ENCODE results near the gene TGM2.

Gene TGM2

GRCh38 chr20:38152175-38152620 is 12.9 kb downstream of the TGM2 start:
- TF ChIP-seq TCF4 (CRISPR knock-in tag; IDR thresholded peaks at IDR 0.05; ENCODE audit: borderline replicate concordance) (peak; percentile 65; the same call in 1 of the 2 replicates), TSHZ2 (CRISPR knock-in tag; IDR thresholded peaks at IDR 0.05) (peak; percentile 15; the same call in 1 of the 2 replicates), ISL1 (CRISPR knock-in tag; IDR thresholded peaks at IDR 0.05) (peak; percentile 63), ZNF8 (CRISPR knock-in tag; IDR thresholded peaks at IDR 0.05) (0 out of 2 replicates have a peak, but pooled peaks have one; percentile 10), SNAI2 (CRISPR knock-in tag; IDR thresholded peaks at IDR 0.05) (peak; percentile 76; the same call in 1 of the 2 replicates), CSDC2 (CRISPR knock-in tag; IDR thresholded peaks at IDR 0.05) (no peak)
- ATAC-seq, result peak; percentile 73

- no peak for ATAC-seq
- TF ChIP-seq SNAI2 (CRISPR knock-in tag; IDR thresholded peaks at IDR 0.05) (no peak), TOX (CRISPR knock-in tag; IDR thresholded peaks at IDR 0.05; ENCODE audit: borderline replicate concordance) (no peak), CREB5 (CRISPR knock-in tag; IDR thresholded peaks at IDR 0.05; ENCODE audit: low read depth) (no peak), GLIS3 (CRISPR knock-in tag; IDR thresholded peaks at IDR 0.05) (no peak), RARB (CRISPR knock-in tag; IDR thresholded peaks at IDR 0.05) (no peak), ESRRG (CRISPR knock-in tag; IDR thresholded peaks at IDR 0.05) (no peak)
Measured at GRCh38 chr20:38151455-38151854, 13.6 kb downstream of the TGM2 start.

GRCh38 chr20:38150335-38151170 is 14.5 kb downstream of the TGM2 start:
- no peak for ATAC-seq

GRCh38 chr20:38148328-38149102 is 16.6 kb downstream of the TGM2 start:
- TF ChIP-seq RARB (CRISPR knock-in tag; IDR thresholded peaks at IDR 0.05), result no peak
- TF ChIP-seq ZFP3 (CRISPR knock-in tag; IDR thresholded peaks at IDR 0.05), result no peak
- TF ChIP-seq ISL1 (CRISPR knock-in tag; IDR thresholded peaks at IDR 0.05), result no peak
- no peak for TF ChIP-seq ZNF8 (CRISPR knock-in tag; IDR thresholded peaks at IDR 0.05)
- no peak for TF ChIP-seq GLIS3 (CRISPR knock-in tag; IDR thresholded peaks at IDR 0.05)
- no peak for TF ChIP-seq BACH2 (CRISPR knock-in tag; IDR thresholded peaks at IDR 0.05; ENCODE audit: borderline replicate concordance)
- TF ChIP-seq ZC3H10 (CRISPR knock-in tag; IDR thresholded peaks at IDR 0.05), result no peak
- ATAC-seq, result no peak

More at GRCh38 chr20:38150335-38151170, 14.5 kb downstream of the TGM2 start:
- TF ChIP-seq ZFP30 (CRISPR knock-in tag; IDR thresholded peaks at IDR 0.05) (no peak), ZC3H10 (CRISPR knock-in tag; IDR thresholded peaks at IDR 0.05) (no peak)

GRCh38 chr20:38147751-38148150 is 17.3 kb downstream of the TGM2 start:
- no peak for ATAC-seq
- TF ChIP-seq PATZ1 (CRISPR knock-in tag; IDR thresholded peaks at IDR 0.05; ENCODE audit: borderline replicate concordance), result no peak
- TF ChIP-seq TSHZ2 (CRISPR knock-in tag; IDR thresholded peaks at IDR 0.05), result no peak
- no peak for TF ChIP-seq ZFP3 (CRISPR knock-in tag; IDR thresholded peaks at IDR 0.05)
- no peak for TF ChIP-seq TCF4 (CRISPR knock-in tag; IDR thresholded peaks at IDR 0.05; ENCODE audit: borderline replicate concordance)
- no peak for TF ChIP-seq ZNF70 (CRISPR knock-in tag; IDR thresholded peaks at IDR 0.05)
- no peak for TF ChIP-seq CREB5 (CRISPR knock-in tag; IDR thresholded peaks at IDR 0.05; ENCODE audit: low read depth)
- no peak for TF ChIP-seq ZC3H10 (CRISPR knock-in tag; IDR thresholded peaks at IDR 0.05)
- no peak for TF ChIP-seq PPARA (CRISPR knock-in tag; IDR thresholded peaks at IDR 0.05; ENCODE audit: borderline replicate concordance)
- TF ChIP-seq ZNF565 (CRISPR knock-in tag; conservative IDR thresholded peaks at IDR 0.05; ENCODE audit: low read depth), result no peak
- TF ChIP-seq CSRNP3 (CRISPR knock-in tag; IDR thresholded peaks at IDR 0.05), result no peak
- no peak for TF ChIP-seq GLIS3 (CRISPR knock-in tag; IDR thresholded peaks at IDR 0.05)
- no peak for TF ChIP-seq RARB (CRISPR knock-in tag; IDR thresholded peaks at IDR 0.05)
